ENCODE data around the gene ALDH1B1. TPM values are rescaled to one million over a fixed set of nuclear protein-coding genes. Genes with fewer than 3 reads are reported as not detected.

Gene ALDH1B1
- total RNA-seq, 1 experiment from 2014 or later: 46.6 TPM

DNA sequence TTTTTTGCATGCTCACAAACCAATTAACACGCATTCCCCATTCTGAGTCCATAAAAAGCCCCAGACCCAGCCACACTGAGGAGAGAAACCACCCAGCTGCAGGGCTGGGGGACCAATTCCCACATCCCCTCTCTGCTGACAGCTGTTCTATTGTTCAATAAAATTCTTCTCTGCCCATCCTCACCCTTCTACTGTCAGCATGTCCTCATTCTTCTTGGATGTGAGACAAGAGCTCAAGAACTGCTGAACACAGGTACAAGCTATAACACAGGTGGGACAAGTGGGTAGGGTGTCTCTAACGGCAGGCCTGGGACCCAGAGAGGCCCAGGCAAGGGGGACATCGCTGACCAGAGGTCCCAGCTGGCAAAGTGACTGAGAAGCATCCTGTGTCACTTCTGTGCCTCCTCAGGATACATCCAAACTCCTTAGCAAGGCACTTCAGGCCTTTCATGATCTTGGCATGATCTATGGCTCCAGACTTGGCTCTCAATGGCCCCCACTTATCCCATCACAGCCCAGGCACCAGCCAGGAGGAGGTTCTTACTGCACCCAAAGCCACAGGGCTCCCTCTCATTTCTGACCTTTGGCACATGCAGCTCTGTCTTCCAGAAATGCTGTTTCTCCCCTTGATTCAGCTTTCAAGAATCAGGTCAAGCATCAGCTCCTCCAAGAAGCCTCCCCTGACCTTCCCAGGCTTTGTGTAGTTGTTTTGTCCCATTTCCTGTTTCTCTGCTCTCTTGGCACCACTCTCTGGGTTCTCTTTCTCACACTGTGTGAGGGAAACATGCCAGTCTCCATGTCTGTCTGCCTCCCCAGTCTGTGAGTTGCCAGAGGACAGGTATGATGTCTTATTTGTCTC is 7.3 kb upstream of the ALDH1B1 start:
- no peaks in the 10 kb centered on the region; a peak in 1 of 4 replicates for H3K4me1 ChIP-seq (ENCODE audit: control insufficient read depth in 1 of 2, insufficient read depth in 2 of 2, low read length in 2 of 2)
- TF ChIP-seq, protein P1, sequence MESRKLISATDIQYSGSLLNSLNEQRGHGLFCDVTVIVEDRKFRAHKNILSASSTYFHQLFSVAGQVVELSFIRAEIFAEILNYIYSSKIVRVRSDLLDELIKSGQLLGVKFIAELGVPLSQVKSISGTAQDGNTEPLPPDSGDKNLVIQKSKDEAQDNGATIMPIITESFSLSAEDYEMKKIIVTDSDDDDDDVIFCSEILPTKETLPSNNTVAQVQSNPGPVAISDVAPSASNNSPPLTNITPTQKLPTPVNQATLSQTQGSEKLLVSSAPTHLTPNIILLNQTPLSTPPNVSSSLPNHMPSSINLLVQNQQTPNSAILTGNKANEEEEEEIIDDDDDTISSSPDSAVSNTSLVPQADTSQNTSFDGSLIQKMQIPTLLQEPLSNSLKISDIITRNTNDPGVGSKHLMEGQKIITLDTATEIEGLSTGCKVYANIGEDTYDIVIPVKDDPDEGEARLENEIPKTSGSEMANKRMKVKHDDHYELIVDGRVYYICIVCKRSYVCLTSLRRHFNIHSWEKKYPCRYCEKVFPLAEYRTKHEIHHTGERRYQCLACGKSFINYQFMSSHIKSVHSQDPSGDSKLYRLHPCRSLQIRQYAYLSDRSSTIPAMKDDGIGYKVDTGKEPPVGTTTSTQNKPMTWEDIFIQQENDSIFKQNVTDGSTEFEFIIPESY (IDR thresholded peaks at IDR 0.05; ENCODE audit: extremely low read depth, insufficient replicate concordance, low read length): no peak
- no peak for TF ChIP-seq POLR2A (IDR thresholded peaks at IDR 0.05; ENCODE audit: borderline replicate concordance, extremely low read depth, insufficient read depth, insufficient read length)
- TF ChIP-seq, protein P2, sequence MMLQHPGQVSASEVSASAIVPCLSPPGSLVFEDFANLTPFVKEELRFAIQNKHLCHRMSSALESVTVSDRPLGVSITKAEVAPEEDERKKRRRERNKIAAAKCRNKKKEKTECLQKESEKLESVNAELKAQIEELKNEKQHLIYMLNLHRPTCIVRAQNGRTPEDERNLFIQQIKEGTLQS (IDR thresholded peaks at IDR 0.05): no peak
- no peak for TF ChIP-seq CEBPB (IDR thresholded peaks at IDR 0.05; ENCODE audit: low read depth)
- TF ChIP-seq CBX3 (IDR thresholded peaks at IDR 0.05; ENCODE audit: low read depth): no peak
- TF ChIP-seq RAD21 (IDR thresholded peaks at IDR 0.05; ENCODE audit: low read depth): no peak
- no peak for TF ChIP-seq SIN3A (IDR thresholded peaks at IDR 0.05; ENCODE audit: low read depth)
- TF ChIP-seq YY1 (IDR thresholded peaks at IDR 0.05; ENCODE audit: extremely low read depth, insufficient replicate concordance, low read depth, low read length): no peak
- TF ChIP-seq EGR1 (IDR thresholded peaks at IDR 0.05; ENCODE audit: low read depth): no peak
- TF ChIP-seq, protein P3, sequence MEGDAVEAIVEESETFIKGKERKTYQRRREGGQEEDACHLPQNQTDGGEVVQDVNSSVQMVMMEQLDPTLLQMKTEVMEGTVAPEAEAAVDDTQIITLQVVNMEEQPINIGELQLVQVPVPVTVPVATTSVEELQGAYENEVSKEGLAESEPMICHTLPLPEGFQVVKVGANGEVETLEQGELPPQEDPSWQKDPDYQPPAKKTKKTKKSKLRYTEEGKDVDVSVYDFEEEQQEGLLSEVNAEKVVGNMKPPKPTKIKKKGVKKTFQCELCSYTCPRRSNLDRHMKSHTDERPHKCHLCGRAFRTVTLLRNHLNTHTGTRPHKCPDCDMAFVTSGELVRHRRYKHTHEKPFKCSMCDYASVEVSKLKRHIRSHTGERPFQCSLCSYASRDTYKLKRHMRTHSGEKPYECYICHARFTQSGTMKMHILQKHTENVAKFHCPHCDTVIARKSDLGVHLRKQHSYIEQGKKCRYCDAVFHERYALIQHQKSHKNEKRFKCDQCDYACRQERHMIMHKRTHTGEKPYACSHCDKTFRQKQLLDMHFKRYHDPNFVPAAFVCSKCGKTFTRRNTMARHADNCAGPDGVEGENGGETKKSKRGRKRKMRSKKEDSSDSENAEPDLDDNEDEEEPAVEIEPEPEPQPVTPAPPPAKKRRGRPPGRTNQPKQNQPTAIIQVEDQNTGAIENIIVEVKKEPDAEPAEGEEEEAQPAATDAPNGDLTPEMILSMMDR (IDR thresholded peaks at IDR 0.05 in 2 of 3, conservative IDR thresholded peaks at IDR 0.05 in 1 of 3; ENCODE audit: borderline replicate concordance in 1 of 3, insufficient read depth in 1 of 3, low read depth in 2 of 3, low read length in 2 of 3): no peak
- no peak for TF ChIP-seq EZH2phosphoT487 (IDR thresholded peaks at IDR 0.05; ENCODE audit: borderline replicate concordance)
- TF ChIP-seq, protein P4, sequence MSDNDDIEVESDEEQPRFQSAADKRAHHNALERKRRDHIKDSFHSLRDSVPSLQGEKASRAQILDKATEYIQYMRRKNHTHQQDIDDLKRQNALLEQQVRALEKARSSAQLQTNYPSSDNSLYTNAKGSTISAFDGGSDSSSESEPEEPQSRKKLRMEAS (IDR thresholded peaks at IDR 0.05): no peak
- TF ChIP-seq, protein P5, sequence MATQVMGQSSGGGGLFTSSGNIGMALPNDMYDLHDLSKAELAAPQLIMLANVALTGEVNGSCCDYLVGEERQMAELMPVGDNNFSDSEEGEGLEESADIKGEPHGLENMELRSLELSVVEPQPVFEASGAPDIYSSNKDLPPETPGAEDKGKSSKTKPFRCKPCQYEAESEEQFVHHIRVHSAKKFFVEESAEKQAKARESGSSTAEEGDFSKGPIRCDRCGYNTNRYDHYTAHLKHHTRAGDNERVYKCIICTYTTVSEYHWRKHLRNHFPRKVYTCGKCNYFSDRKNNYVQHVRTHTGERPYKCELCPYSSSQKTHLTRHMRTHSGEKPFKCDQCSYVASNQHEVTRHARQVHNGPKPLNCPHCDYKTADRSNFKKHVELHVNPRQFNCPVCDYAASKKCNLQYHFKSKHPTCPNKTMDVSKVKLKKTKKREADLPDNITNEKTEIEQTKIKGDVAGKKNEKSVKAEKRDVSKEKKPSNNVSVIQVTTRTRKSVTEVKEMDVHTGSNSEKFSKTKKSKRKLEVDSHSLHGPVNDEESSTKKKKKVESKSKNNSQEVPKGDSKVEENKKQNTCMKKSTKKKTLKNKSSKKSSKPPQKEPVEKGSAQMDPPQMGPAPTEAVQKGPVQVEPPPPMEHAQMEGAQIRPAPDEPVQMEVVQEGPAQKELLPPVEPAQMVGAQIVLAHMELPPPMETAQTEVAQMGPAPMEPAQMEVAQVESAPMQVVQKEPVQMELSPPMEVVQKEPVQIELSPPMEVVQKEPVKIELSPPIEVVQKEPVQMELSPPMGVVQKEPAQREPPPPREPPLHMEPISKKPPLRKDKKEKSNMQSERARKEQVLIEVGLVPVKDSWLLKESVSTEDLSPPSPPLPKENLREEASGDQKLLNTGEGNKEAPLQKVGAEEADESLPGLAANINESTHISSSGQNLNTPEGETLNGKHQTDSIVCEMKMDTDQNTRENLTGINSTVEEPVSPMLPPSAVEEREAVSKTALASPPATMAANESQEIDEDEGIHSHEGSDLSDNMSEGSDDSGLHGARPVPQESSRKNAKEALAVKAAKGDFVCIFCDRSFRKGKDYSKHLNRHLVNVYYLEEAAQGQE (IDR thresholded peaks at IDR 0.05; ENCODE audit: low read depth): no peak
- TF ChIP-seq ZFX (IDR thresholded peaks at IDR 0.05): no peak
- TF ChIP-seq TCF7L2 (IDR thresholded peaks at IDR 0.05; ENCODE audit: borderline replicate concordance, extremely low read depth, insufficient read depth, insufficient read length): no peak
- no peak for TF ChIP-seq SRF (IDR thresholded peaks at IDR 0.05; ENCODE audit: low read depth)
- no TSS peak for BruUV-seq (replicated peaks)
- H3K27me3 ChIP-seq (ENCODE audit: insufficient read depth, low read length): no peaks in the 10 kb centered on the region
- H3K9ac ChIP-seq (ENCODE audit: low read length): no peak overlapping the region
- H4K20me1 ChIP-seq (ENCODE audit: insufficient read depth): no peaks in the 10 kb centered on the region
- H3K27ac ChIP-seq (ENCODE audit: low read depth, low read length): no peak overlapping the region
- ChIA-PET RAD21 (ENCODE audit: low non-redundant PET in 1 of 2, low total read pairs in 2 of 2, uncharacterized antibody in 2 of 2, unreplicated experiment in 2 of 2) (no interaction called here), POLR2A (interaction anchor here (0.6 kb wide), 1 partner anchor 935 kb away, joined by 3 read pairs; no protein-coding TSS in a partner anchor), CTCF (no interaction called here)
- intact Hi-C loops (cut with micrococcal nuclease): no loop called here
- no peak overlapping the region for H2AFZ ChIP-seq (ENCODE audit: low read depth, low read length, poor library complexity, severe bottlenecking)
- H3K4me2 ChIP-seq (ENCODE audit: low read length): no peak overlapping the region
- no peak for DNase-seq (ENCODE audit: low read depth, low spot score)
- no peak for ATAC-seq
- H3K9me3 ChIP-seq (ENCODE audit: control insufficient read depth in 1 of 2, insufficient read depth in 1 of 2, low read depth in 1 of 2, low read length in 2 of 2): peaks cover 4 to 5% of the 10 kb centered on the region in 2 experiments; a peak in 1 of 4 replicates
- H3K9me2 ChIP-seq (ENCODE audit: insufficient read depth): no peaks in the 10 kb centered on the region
- H3K79me2 ChIP-seq (ENCODE audit: insufficient read depth, low read length): no peaks in the 10 kb centered on the region
- no peak overlapping the region for H3K4me3 ChIP-seq (replicated peaks in 1 of 2; ENCODE audit: low read depth in 1 of 2, low read length in 2 of 2)
- no peaks in the 10 kb centered on the region for H3K36me3 ChIP-seq (ENCODE audit: control insufficient read depth in 1 of 2, insufficient read depth in 2 of 2, low read length in 2 of 2)

All from HCT116 (cell line).